H1 (cell line): ENCODE measurements around the gene ME1. TPM values are rescaled to one million over a fixed set of nuclear protein-coding genes. Genes with fewer than 3 reads are reported as not detected.

Experiments used
- CTCF ChIA-PET: fragments of 300-600 bp; sonication (Branson Sonifier 250); formaldehyde crosslinking; loops from one replicate; lab custom pipeline; 2021; ENCODE audit not compliant: partially characterized antibody; lab: Charles Lee
- POLR2A ChIA-PET: fragments of 300-600 bp; sonication (Branson Sonifier 250); formaldehyde crosslinking; loops from one replicate; lab custom pipeline; 2021; ENCODE audit warnings: inconsistent platforms; ENCODE audit not compliant: partially characterized antibody; lab: Charles Lee
- DNase-seq, 2 experiments: peaks; one replicate each; pipeline versions ENCODE4 v3.0.0 to v3.0.0-alpha.2; 2010 to 2022; ENCODE audit warnings: low spot score in 2 of 2, low read depth in 1 of 2, mixed read lengths in 1 of 2
- FAIRE-seq: peaks from 2 replicates; lab custom pipeline; 2011; peaks lifted over from hg19 to GRCh38; lab: Jason Lieb, UNC
- H2AFZ ChIP-seq: 2 replicates; pipeline ENCODE4 v1.8.1; 2012; ENCODE audit warnings: low read length, inconsistent platforms
- H2AK5ac ChIP-seq: 2 replicates; pipeline ENCODE4 v1.6.1; 2013; ENCODE audit warnings: low read depth, low read length
- H2BK120ac ChIP-seq: replicated peaks from 2 replicates; pipeline ENCODE3; 2013; ENCODE audit warnings: low read depth, low read length, inconsistent platforms
- H2BK12ac ChIP-seq: 2 replicates; pipeline ENCODE4 v1.6.1; 2013; ENCODE audit warnings: low read depth, low read length
- H2BK15ac ChIP-seq: 2 replicates; pipeline ENCODE4 v1.6.1; 2013; ENCODE audit warnings: low read length
- H2BK20ac ChIP-seq: 2 replicates; pipeline ENCODE4 v1.6.1; 2013; ENCODE audit warnings: low read length
- H2BK5ac ChIP-seq: 2 replicates; pipeline ENCODE4 v1.6.1; 2013; ENCODE audit warnings: low read depth, low read length
- H3K14ac ChIP-seq: 2 replicates; pipeline ENCODE4 v1.6.1; 2013; ENCODE audit warnings: inconsistent platforms; ENCODE audit not compliant: insufficient read length
- H3K18ac ChIP-seq: 2 replicates; pipeline ENCODE4 v1.6.1; 2013; ENCODE audit warnings: low read length; ENCODE audit errors: extremely low read depth
- H3K23ac ChIP-seq: 2 replicates; pipeline ENCODE4 v1.6.1; 2013; ENCODE audit warnings: inconsistent platforms; ENCODE audit not compliant: insufficient read length
- H3K23me2 ChIP-seq: 2 replicates; pipeline ENCODE4 v1.6.1; 2013; ENCODE audit warnings: low read depth, low read length
- H3K27ac ChIP-seq: 2 replicates; pipeline ENCODE4 v1.6.1; 2011; ENCODE audit warnings: low read depth, low read length, inconsistent platforms
- H3K27me3 ChIP-seq, 4 experiments: replicated peaks in 1 of 4; 1 replicate in 1 of 4; 2 replicates in 3 of 4; pipeline versions ENCODE4 v1.6.1 to v1.8.1; 2011 to 2013; ENCODE audit warnings: low read length in 3 of 4, mild to moderate bottlenecking in 3 of 4, inconsistent platforms in 2 of 4, mixed read lengths in 2 of 4, moderate library complexity in 1 of 4; ENCODE audit not compliant: control insufficient read depth in 3 of 4, insufficient read depth in 3 of 4; ENCODE audit errors: extremely low read depth in 1 of 4
- H3K36me3 ChIP-seq, 4 experiments: 2 replicates each; pipeline versions ENCODE4 v1.6.1 to v1.8.1; 2011 to 2013; ENCODE audit warnings: mild to moderate bottlenecking in 4 of 4, low read length in 3 of 4, moderate library complexity in 2 of 4, control low read depth in 1 of 4, inconsistent platforms in 1 of 4; ENCODE audit not compliant: insufficient read depth in 4 of 4, control insufficient read depth in 2 of 4
- H3K4ac ChIP-seq: replicated peaks from 2 replicates; pipeline ENCODE3; 2013; ENCODE audit warnings: low read length, low read depth, mixed read lengths, inconsistent platforms; ENCODE audit not compliant: insufficient read length
- H3K4me1 ChIP-seq, 4 experiments: replicated peaks in 1 of 4; 1 replicate in 1 of 4; 2 replicates in 3 of 4; pipeline versions ENCODE4 v1.6.1 to v1.8.1; 2011 to 2013; ENCODE audit warnings: low read length in 3 of 4, inconsistent platforms in 2 of 4, mixed read lengths in 1 of 4; ENCODE audit not compliant: insufficient read depth in 4 of 4, control insufficient read depth in 3 of 4
- H3K4me2 ChIP-seq, 2 experiments: 2 replicates each; pipeline versions ENCODE4 v1.6.1 to v1.8.1; 2011 to 2013; ENCODE audit warnings: low read depth in 2 of 2, low read length in 2 of 2, control low read depth in 1 of 2, inconsistent platforms in 1 of 2, mild to moderate bottlenecking in 1 of 2; ENCODE audit not compliant: insufficient read depth in 1 of 2
- H3K4me3 ChIP-seq, 4 experiments: fragments of 200-600, 300-600 bp in 1 of 4; sonication (generic), shearing (Covaris generic), sonication (Bioruptor Twin) in 1 of 4; 2 replicates each; pipeline versions ENCODE4 v1.5.1 to v1.8.1; 2011 to 2016; ENCODE audit warnings: low read length in 4 of 4, low read depth in 3 of 4, control low read depth in 2 of 4, inconsistent platforms in 2 of 4, mild to moderate bottlenecking in 2 of 4, mixed read lengths in 1 of 4, moderate library complexity in 1 of 4; ENCODE audit not compliant: insufficient read depth in 2 of 4; ENCODE audit errors: extremely low read depth in 1 of 4
- H3K56ac ChIP-seq: replicated peaks from 2 replicates; pipeline ENCODE3; 2013; ENCODE audit warnings: low read depth, mild to moderate bottlenecking, mixed read lengths, low read length, inconsistent platforms; ENCODE audit not compliant: insufficient read length
- H3K79me1 ChIP-seq: 2 replicates; pipeline ENCODE4 v1.6.1; 2013; ENCODE audit warnings: low read depth, low read length, control low read depth
- H3K79me2 ChIP-seq, 2 experiments: 2 replicates each; pipeline versions ENCODE4 v1.6.1 to v1.8.1; 2012 to 2013; ENCODE audit warnings: low read length in 2 of 2, mild to moderate bottlenecking in 2 of 2, inconsistent platforms in 1 of 2; ENCODE audit not compliant: insufficient read depth in 2 of 2, control insufficient read depth in 1 of 2
- H3K9ac ChIP-seq, 4 experiments: replicated peaks in 1 of 4; 1 replicate in 1 of 4; 2 replicates in 3 of 4; pipeline versions ENCODE4 v1.6.1 to v1.8.1; 2011 to 2013; ENCODE audit warnings: low read depth in 3 of 4, low read length in 3 of 4, control low read depth in 2 of 4, mild to moderate bottlenecking in 2 of 4, moderate library complexity in 2 of 4, inconsistent platforms in 1 of 4; ENCODE audit errors: extremely low read depth in 1 of 4
- H3K9me3 ChIP-seq, 2 experiments: 2 replicates each; pipeline versions ENCODE4 v1.6.1 to v1.8.1; 2012 to 2013; ENCODE audit warnings: mild to moderate bottlenecking in 2 of 2, moderate library complexity in 2 of 2, control low read depth in 1 of 2, inconsistent platforms in 1 of 2, low read depth in 1 of 2, low read length in 1 of 2, mixed read lengths in 1 of 2; ENCODE audit not compliant: insufficient read depth in 2 of 2
- H4K20me1 ChIP-seq, 2 experiments: replicated peaks in 1 of 2; 2 replicates each; pipeline versions ENCODE3 to v1.8.1; 2011 to 2013; ENCODE audit warnings: inconsistent platforms in 2 of 2, low read length in 2 of 2, mild to moderate bottlenecking in 1 of 2; ENCODE audit not compliant: insufficient read depth in 2 of 2, control insufficient read depth in 1 of 2
- H4K5ac ChIP-seq: 2 replicates; pipeline ENCODE4 v1.6.1; 2013; ENCODE audit warnings: low read length, low read depth, mixed read lengths, inconsistent platforms; ENCODE audit not compliant: insufficient read length
- H4K8ac ChIP-seq: 2 replicates; pipeline ENCODE4 v1.8.0; 2013; ENCODE audit warnings: mild to moderate bottlenecking, moderate library complexity, low read length, inconsistent platforms; ENCODE audit not compliant: insufficient read depth; ENCODE audit errors: extremely low read depth
- H4K91ac ChIP-seq: replicated peaks from 2 replicates; pipeline ENCODE3; 2013; ENCODE audit warnings: low read length, mixed read lengths, inconsistent platforms; ENCODE audit not compliant: insufficient read length
- SUZ12 ChIP-seq: fragments of 200-600 bp; sonication (generic); IDR thresholded peaks from 2 replicates; pipeline ENCODE4 v1.6.1; 2012; ENCODE audit warnings: mild to moderate bottlenecking, inconsistent platforms, low read length, moderate library complexity, mixed read lengths
- WGBS, 2 experiments: shearing (Covaris generic) in 1 of 2; methylation state at CpG; one replicate each; pipeline versions ENCODE4 v1.1.6 to v1.1.7; 2013 to 2015; ENCODE audit warnings: low lambda C conversion rate in 2 of 2, mixed read lengths in 2 of 2, inconsistent platforms in 1 of 2, low coverage in 1 of 2, missing lambda C conversion rate in 1 of 2; ENCODE audit not compliant: insufficient replicate concordance in 2 of 2, insufficient coverage in 1 of 2, insufficient read length in 1 of 2; ENCODE audit errors: extremely low coverage in 1 of 2, missing lambda C conversion rate in 1 of 2; 5-methylcytosine and 5-hydroxymethylcytosine counted together
- polyA plus RNA-seq, 7 experiments: library from polyadenylated mRNA; depleted of rRNA in 3 of 7; stranded (reverse) in 5 of 7; unstranded in 2 of 7; fragments of >200 nt in 5 of 7; fragments of 200-250 nt in 2 of 7; gene quantifications; 1 replicate in 5 of 7; 2 replicates in 1 of 7; 4 replicates in 1 of 7; pipeline versions ENCODE4 v1.2.1 to v1.2.3, GENCODE V29; 2011 to 2013; ENCODE audit warnings: missing spikeins in 2 of 7, mixed read lengths in 2 of 7
- total RNA-seq: library from RNA; stranded (reverse); fragmentation: NEBNext Ultra II Directional; extraction: Animal tissue kit (Norgen Biotek cat#: 25700); gene quantifications from 2 replicates; pipeline ENCODE4 v1.2.1, GENCODE V29; 2021

ME1 gene
- total and polyA plus RNA-seq, 2 of the 8 experiments (the other 6 are each of a cell fraction or from before 2014, with no cell fraction given): 1.3 to 3.9 TPM

- H3K14ac ChIP-seq: no peak overlapping the region
- no peak overlapping the region for H4K8ac ChIP-seq
- peaks cover 0 to 1% (median 0%) of the 10 kb centered on the region in 4 experiments; a peak in 1 of 7 replicates for H3K27me3 ChIP-seq
- POLR2A ChIA-PET: no interaction called here
- 95% methylated on average over 2 of the region's 2 CpGs; no CpG with 5 or more reads in 1 of the 2 experiments for WGBS, 2 experiments
- H3K9ac ChIP-seq: no peak overlapping the region
- no peak overlapping the region for H3K27ac ChIP-seq
- no peak overlapping the region for H2AK5ac ChIP-seq
- H3K56ac ChIP-seq: no peak overlapping the region
- no peak overlapping the region for H4K91ac ChIP-seq
- H3K23me2 ChIP-seq: no peaks in the 10 kb centered on the region
- FAIRE-seq: no peak
- H3K36me3 ChIP-seq: no peaks in the 10 kb centered on the region
- H2BK15ac ChIP-seq: no peak overlapping the region
- no peaks in the 10 kb centered on the region for H3K79me1 ChIP-seq
- no peak overlapping the region for H2BK12ac ChIP-seq
- no peak overlapping the region for H4K5ac ChIP-seq
- no peak overlapping the region for H3K4ac ChIP-seq
- no peaks in the 10 kb centered on the region for H3K4me1 ChIP-seq
- H2AFZ ChIP-seq: no peak overlapping the region
- CTCF ChIA-PET: no interaction called here
- no peak overlapping the region for H2BK120ac ChIP-seq
- H2BK5ac ChIP-seq: no peak overlapping the region
- H3K79me2 ChIP-seq: no peaks in the 10 kb centered on the region
- no peaks in the 10 kb centered on the region for H4K20me1 ChIP-seq
- no peak overlapping the region for H3K18ac ChIP-seq
- no peaks in the 10 kb centered on the region for H3K9me3 ChIP-seq
- H3K4me3 ChIP-seq: no peak overlapping the region
- no peak overlapping the region for H3K23ac ChIP-seq
- no peak for DNase-seq
- H2BK20ac ChIP-seq: no peak overlapping the region
- H3K4me2 ChIP-seq: no peak overlapping the region
- TF ChIP-seq SUZ12: no peak
Measured at GRCh38 chr6:83265384-83265783, 165.5 kb downstream of the ME1 start.
